Measurements from ENCODE around the gene RNF223. TPM values are rescaled to one million over a fixed set of nuclear protein-coding genes. Genes with fewer than 3 reads are reported as not detected.
"Not testable (repeated sequence)": the region's sequence is repeated elsewhere in the genome, so short reads cannot be mapped to it uniquely, and the experiment has no call there.

The RNF223 gene
- total RNA-seq, 4 donors from 2014 or later: 9.4 to 19.5 (median 10.5) TPM

DNA sequence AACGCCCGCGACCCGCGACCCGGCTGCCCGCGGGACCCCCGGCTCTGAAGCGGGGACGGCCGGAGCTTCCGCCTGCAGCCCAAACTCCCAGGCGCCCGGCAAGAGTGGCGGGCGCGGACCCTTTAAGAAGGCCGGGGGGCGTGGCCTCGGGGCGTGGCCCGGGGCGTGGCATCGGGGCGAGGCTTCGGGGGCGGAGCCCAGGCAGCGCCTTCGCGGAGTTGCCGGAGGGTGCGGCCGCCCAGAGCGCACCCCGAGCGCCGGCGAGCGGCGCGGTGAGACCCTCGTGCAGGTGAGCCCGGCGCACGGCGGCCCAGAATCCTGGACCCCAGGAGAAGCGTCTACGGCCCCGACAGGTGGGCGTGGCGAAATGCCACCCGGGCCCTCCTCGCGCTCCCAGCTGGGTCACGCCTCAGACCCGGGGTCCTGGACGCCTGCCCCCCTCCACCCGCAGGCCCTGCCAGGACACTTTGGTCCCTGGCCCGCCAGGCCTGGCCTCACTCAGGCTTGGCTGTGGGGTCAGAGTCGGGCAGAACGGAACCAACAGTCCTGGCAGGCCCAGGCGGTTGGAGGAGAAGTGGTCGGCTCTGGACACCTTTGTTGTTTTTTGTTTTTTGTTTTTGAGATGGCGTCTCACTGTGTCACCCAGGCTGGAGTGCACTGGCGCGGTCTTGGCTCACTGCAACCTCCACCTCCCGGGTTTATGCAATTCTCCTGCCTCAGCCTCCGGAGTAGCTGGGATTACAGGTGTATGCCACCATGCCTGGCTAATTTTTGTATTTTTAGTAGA, 14.4 kb downstream of the RNF223 start:
- 8 to 9% methylated on average over 18 to 27 of the region's 69 CpGs for WGBS, 2 donors
- TF ChIP-seq, protein P1, sequence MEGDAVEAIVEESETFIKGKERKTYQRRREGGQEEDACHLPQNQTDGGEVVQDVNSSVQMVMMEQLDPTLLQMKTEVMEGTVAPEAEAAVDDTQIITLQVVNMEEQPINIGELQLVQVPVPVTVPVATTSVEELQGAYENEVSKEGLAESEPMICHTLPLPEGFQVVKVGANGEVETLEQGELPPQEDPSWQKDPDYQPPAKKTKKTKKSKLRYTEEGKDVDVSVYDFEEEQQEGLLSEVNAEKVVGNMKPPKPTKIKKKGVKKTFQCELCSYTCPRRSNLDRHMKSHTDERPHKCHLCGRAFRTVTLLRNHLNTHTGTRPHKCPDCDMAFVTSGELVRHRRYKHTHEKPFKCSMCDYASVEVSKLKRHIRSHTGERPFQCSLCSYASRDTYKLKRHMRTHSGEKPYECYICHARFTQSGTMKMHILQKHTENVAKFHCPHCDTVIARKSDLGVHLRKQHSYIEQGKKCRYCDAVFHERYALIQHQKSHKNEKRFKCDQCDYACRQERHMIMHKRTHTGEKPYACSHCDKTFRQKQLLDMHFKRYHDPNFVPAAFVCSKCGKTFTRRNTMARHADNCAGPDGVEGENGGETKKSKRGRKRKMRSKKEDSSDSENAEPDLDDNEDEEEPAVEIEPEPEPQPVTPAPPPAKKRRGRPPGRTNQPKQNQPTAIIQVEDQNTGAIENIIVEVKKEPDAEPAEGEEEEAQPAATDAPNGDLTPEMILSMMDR (IDR thresholded peaks at IDR 0.05): no peak
- TF ChIP-seq POLR2A (IDR thresholded peaks at IDR 0.05): no peak
- intact Hi-C loops (cut with DNase I; ENCODE audit: low total_unique reads): loop anchor here (5.0 kb wide), 1 partner anchor 72 kb away; no protein-coding TSS in a partner anchor
- H3K4me3 ChIP-seq (ENCODE audit: low read depth, poor library complexity, severe bottlenecking): peak overlapping the region; percentile 10
- peak; percentile 80 to 96 for DNase-seq (ENCODE audit: low spot score in 2 of 2)

DNA sequence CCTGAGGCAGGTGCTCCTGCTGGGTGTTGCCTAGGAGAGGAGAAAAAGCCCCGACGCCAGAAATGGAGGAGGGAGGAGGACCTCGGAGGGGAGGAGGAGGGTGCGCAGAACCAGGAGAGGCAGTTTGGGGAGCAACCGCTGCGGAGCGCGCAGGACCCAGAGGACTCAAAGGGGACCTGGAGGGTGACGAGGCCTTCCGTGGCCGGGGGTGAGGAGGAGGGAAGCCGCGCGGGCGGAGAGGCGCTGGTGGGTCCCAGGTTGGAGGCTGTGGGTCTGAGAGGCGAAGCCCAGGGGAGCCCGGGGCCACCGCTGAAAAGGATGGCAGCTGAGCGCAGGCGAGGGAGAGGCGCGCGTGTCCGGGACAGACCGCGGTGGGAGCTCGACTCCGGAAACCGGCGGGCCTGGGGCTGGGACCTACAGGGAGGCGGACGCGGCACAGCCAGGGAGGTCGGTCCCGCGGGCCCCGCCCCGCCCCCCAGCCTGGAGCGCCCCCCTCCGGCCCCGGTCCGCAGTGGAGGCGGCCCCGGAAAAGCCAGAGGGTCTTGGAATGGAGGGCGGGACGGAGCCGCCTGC, 15.1 kb downstream of the RNF223 start:
- DNase-seq (ENCODE audit: low spot score in 2 of 2): no peak
- 0% methylated on average over 24 to 27 of the region's 48 CpGs for WGBS, 2 donors
- TF ChIP-seq, protein P1 (IDR thresholded peaks at IDR 0.05): no peak
- TF ChIP-seq POLR2A (IDR thresholded peaks at IDR 0.05): no peak
- peak overlapping the region; percentile 10 for H3K4me3 ChIP-seq (ENCODE audit: low read depth, poor library complexity, severe bottlenecking)
- intact Hi-C loops (cut with DNase I; ENCODE audit: low total_unique reads): no loop called here

DNA sequence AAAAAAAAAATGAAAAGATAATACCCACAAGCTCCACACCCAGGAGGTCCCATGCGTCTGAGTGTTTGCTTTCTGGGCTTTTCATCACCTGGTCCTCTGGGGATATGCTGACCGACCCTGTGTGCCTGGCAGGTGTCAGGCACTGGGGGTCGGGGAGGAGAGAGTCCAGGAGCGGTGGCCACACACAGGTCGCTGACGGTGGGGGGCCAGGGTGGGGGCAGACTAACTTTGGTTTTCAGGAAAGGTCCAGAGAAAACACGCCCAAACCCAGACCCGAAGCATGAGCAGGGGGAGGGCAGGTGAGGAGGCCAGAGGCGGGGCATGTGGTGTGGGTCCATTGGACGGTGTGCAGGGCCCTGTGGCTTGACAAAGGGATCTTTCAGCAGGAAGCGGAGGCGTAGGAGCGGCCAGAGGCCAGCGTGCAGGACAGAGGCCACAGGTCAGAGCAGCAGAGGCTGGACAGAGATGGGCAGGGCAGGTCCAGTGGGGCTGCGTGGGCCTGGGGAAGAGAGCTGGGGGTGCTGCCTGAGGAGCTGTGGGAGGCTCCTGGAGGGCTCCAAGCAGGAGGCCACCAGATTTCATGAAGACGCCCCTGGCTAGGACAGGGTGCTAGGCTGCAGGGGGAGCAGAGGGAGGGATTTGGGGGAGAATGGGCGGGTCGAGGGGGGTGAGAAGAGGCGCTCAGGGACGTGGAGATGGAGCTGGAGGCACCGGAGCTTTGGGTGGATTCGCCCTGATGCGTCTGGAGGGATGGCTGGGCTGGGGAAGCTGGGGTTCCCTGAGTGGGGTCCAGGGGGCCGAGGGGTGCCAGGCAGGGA, 15.8 kb downstream of the RNF223 start:
- TF ChIP-seq POLR2A (IDR thresholded peaks at IDR 0.05): no peak
- TF ChIP-seq, protein P1 (IDR thresholded peaks at IDR 0.05): no peak
- intact Hi-C loops (cut with DNase I; ENCODE audit: low total_unique reads): no loop called here

DNA sequence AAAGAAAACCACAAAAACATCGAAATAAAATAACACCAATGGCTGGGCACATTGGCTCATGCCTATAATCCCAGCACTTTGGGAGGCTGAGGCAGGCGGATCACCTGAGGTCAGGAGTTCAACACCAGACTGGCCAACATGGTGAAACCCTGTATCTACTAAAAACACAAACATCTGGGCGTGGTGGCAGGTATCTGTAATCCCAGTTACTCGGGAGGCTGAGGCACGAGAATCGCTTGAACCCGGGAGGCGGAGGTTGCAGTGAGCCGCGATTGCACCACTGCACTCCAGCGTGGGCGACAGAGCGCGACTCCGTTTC, 16.4 kb downstream of the RNF223 start:
- WGBS, 2 donors: 53 to 61% methylated on average over 15 of the region's 15 CpGs
- H3K4me3 ChIP-seq (ENCODE audit: low read depth, poor library complexity, severe bottlenecking); DNase-seq (ENCODE audit: low spot score in 2 of 2); intact Hi-C loops (cut with DNase I; ENCODE audit: low total_unique reads): not testable (repeated sequence)

More for the DNA sequence above, 15.8 kb downstream of the RNF223 start:
- WGBS, 2 donors: 15 to 18% methylated on average over 24 of the region's 24 CpGs
- no peak for DNase-seq (ENCODE audit: low spot score in 2 of 2)
- H3K4me3 ChIP-seq (ENCODE audit: low read depth, poor library complexity, severe bottlenecking): no peak overlapping the region

DNA sequence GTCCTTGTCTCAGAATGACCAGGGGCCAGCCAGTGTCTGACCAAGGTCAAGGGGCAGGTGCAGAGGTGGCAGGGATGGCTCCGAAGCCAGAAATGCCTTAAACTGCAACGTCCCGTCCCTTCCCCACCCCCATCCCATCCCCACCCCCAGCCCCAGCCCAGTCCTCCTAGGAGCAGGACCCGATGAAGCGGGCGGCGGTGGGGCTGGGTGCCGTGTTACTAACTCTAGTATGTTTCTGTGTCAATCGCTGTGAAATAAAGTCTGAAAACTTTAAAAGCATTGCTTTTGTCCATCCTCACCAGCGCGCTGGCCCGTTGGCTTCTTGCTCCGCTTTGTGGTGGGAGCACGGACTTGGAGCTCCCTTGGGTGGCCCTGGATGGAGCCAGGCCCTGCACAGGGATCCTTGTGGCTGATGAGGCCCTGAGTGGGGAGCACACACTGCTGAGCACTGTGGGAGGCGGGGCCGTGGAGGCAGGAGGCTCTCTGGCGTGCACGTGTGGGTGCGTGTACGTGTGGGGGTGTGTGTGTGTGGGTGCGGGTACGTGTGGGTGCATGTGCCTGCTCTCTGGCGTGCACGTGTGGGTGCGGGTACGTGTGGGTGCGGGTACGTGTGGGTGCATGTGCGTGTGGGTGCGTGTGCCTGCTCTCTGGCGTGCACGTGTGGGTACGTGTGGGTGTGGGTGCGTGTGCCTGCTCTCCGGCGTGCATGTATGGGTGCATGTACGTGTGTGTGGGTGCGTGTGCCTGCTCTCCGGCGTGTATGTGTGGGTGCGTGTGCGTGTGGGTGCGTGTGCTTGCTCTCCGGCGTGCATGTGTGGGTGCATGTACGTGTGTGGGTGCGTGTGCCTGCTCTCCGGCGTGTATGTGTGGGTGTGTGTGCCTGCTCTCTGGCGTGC, 18.0 kb downstream of the RNF223 start:
- TF ChIP-seq, protein P1 (IDR thresholded peaks at IDR 0.05): no peak
- no peak for TF ChIP-seq POLR2A (IDR thresholded peaks at IDR 0.05)
- DNase-seq (ENCODE audit: low spot score in 2 of 2): no peak
- no peak overlapping the region for H3K4me3 ChIP-seq (ENCODE audit: low read depth, poor library complexity, severe bottlenecking)
- WGBS, 2 donors: 74 to 81% methylated on average over 48 to 50 of the region's 50 CpGs
- intact Hi-C loops (cut with DNase I; ENCODE audit: low total_unique reads): no loop called here

Measured in lower leg skin (tissue), 4 donors.